ENCODE measurements around the gene KLRC3.

DNA sequence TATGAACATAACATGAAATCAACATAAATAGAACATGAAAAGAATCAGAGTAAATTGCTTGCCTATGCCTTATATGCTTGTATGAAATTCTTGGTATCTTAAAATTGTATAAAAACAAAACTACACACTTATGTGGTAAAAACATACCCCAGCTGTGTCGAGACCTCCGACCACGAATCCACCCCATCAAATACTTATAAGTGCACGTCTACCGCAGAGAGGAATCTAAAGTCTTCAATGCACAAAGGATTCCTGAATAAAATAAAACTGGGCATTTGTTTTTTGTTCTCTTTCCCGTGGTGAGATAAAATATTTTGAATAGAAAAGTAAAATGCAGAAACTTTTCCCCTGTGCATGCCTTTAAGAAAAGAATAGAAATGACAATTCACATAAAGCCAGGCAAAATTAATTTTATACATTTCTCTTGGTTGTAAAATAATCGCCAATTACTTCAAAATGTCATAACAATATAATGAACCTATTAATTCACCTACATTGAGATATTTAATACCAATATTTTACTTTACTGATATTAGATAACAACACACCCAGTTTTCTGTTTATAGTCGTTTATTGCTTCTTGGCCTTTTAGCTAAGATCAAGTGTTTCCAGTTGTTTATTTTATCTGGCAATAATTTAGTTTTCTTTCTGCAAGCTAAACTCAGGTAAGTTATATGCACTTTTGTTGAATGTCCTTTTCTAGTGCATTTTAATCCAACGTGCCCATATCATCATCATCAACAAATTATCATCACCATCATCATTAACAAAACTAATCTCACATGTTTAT, 31.6 kb downstream of the KLRC3 start:
- TF ChIP-seq EZH2 (IDR thresholded peaks at IDR 0.05) = no peak
- no peak for TF ChIP-seq POLR2AphosphoS5 (IDR thresholded peaks at IDR 0.05; ENCODE audit: borderline replicate concordance, low read depth, low read length)

Data from SK-N-MC (cell line).